ENCODE measurements around the gene REEP5.

Gene REEP5

GRCh38 chr5:112880219-112880964 is 41.6 kb downstream of the REEP5 start:
- no peak for TF ChIP-seq CTCF (IDR thresholded peaks at IDR 0.05; ENCODE audit: low read depth, low read length, missing control alignments)
- no peak overlapping the region for H3K4me3 ChIP-seq (ENCODE audit: low read depth, low read length)
- in situ Hi-C loops (cut with HindIII; ENCODE audit: low sequenced_read_pairs): no loop called here
- DNase-seq (ENCODE audit: low read depth): no peak

GRCh38 chr5:112878760-112879159 is 43.3 kb downstream of the REEP5 start:
- TF ChIP-seq CTCF (IDR thresholded peaks at IDR 0.05; ENCODE audit: low read depth, low read length, missing control alignments): no peak
- peak; percentile 11 for DNase-seq (ENCODE audit: low read depth)
- in situ Hi-C loops (cut with HindIII; ENCODE audit: low sequenced_read_pairs): no loop called here
- no peak overlapping the region for H3K4me3 ChIP-seq (ENCODE audit: low read depth, low read length)

- in situ Hi-C loops (cut with HindIII; ENCODE audit: low sequenced_read_pairs): no loop called here
Observed at GRCh38 chr5:112878101-112878500, 43.9 kb downstream of the REEP5 start.

GRCh38 chr5:112876362-112876761 is 45.7 kb downstream of the REEP5 start:
- H3K4me3 ChIP-seq (ENCODE audit: low read depth, low read length): no peak overlapping the region
- no peak for DNase-seq (ENCODE audit: low read depth)
- in situ Hi-C loops (cut with HindIII; ENCODE audit: low sequenced_read_pairs): no loop called here
- no peak for TF ChIP-seq CTCF (IDR thresholded peaks at IDR 0.05; ENCODE audit: low read depth, low read length, missing control alignments)

More at GRCh38 chr5:112878101-112878500, 43.9 kb downstream of the REEP5 start:
- DNase-seq (ENCODE audit: low read depth): no peak
- no peak for TF ChIP-seq CTCF (IDR thresholded peaks at IDR 0.05; ENCODE audit: low read depth, low read length, missing control alignments)
- no peak overlapping the region for H3K4me3 ChIP-seq (ENCODE audit: low read depth, low read length)

GRCh38 chr5:112870966-112871365 is 51.1 kb downstream of the REEP5 start:
- no peak for TF ChIP-seq CTCF (IDR thresholded peaks at IDR 0.05; ENCODE audit: low read depth, low read length, missing control alignments)
- in situ Hi-C loops (cut with HindIII; ENCODE audit: low sequenced_read_pairs): no loop called here
- no peak overlapping the region for H3K4me3 ChIP-seq (ENCODE audit: low read depth, low read length)
- no peak for DNase-seq (ENCODE audit: low read depth)

- in situ Hi-C loops (cut with HindIII; ENCODE audit: low sequenced_read_pairs): no loop called here
- no peak for DNase-seq (ENCODE audit: low read depth)
- no peak for TF ChIP-seq CTCF (IDR thresholded peaks at IDR 0.05; ENCODE audit: low read depth, low read length, missing control alignments)
- H3K4me3 ChIP-seq (ENCODE audit: low read depth, low read length): no peak overlapping the region
Observed at GRCh38 chr5:112869948-112870347, 52.1 kb downstream of the REEP5 start.
